Hematopoietic multipotent progenitor cell treated with erythropoietin and hydrocortisone succinate and interleukin-3 and kit ligand, for 17 days (in vitro differentiated cells): ENCODE measurements around the gene DCAF17.
A peak's percentile ranks its signal among the peaks of the same experiment; 100 is the strongest.

ENCODE experiments used
- DNase-seq: peaks from one replicate; pipeline ENCODE4 v3.0.0-alpha.2; 2015; ENCODE audit warnings: low spot score

DCAF17 gene

DNA sequence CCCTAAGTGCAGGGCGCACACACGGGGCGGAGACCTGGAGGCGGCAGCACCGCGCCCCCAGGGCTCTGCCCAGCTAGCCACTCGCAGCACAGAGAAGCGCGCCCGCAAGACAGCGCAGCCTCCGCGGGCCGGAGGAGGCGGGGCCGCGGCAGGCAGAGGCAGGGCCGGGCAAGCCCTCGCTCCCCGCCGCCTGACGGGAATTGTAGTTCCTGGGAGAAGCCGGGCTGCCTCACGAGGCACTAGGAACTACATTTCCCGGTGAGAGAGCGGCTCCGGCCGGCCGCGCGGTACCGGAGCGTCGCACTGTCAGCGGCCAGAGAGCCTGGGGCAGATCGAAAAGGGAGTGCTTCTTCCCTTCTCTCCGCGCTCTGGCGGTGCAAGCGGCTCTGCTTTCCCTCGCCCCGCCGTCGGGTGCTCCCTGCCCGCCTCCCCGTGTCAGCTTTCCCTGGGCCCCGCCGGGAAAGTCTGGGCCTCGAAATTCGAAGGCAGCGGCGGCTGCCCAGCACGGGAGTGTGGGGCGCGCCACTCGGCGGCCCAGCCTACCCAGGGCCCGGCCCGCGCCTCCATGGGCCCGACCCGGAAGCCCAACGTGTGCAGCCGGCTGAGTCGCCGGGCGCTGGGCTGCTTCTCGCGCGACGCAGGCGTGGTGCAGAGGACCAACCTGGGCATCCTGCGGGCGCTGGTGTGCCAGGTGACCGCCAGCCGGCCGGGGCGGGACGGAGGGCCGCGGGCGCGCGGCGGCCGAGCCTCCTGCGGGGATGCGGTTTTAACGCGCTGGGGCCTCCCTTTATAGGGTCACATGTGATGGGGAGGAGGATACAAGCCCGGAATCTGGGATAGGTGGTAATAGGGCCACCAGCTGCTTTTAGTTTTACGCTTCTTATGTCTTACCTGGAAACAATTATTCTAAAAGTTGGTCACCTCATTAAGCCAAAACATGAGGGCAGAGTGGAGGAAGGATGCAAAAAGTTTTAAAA is at the start of gene DCAF17:
DCAF17 (plus strand) TSS at position 214 of the 977 bp plus-strand sequence; CDS start at position 566, 352 bp downstream.
- peak; percentile 90 for DNase-seq

DNA sequence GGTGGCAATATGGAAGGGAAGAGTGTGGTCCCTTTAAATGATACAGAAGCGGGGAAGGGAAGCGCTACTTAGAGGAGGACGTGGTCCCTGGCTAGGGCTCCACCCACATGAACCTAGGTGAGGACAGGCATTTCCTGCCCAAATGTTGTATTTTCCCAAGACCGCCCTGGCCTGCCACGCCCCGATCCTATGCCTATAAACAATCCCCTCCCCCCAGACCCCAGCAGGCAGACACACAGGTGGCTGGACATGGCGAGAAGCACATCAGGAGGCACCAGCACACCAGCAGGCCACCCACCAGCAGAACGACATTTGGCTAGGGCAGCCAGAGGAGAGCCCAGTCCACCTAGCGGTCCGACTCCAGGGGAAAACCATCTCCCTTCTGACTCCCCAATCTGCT is 47.4 kb upstream of the DCAF17 start:
- no peak for DNase-seq

GRCh38 chr2:171387052-171387451 is 47.0 kb upstream of the DCAF17 start:
- DNase-seq = no peak

DNA sequence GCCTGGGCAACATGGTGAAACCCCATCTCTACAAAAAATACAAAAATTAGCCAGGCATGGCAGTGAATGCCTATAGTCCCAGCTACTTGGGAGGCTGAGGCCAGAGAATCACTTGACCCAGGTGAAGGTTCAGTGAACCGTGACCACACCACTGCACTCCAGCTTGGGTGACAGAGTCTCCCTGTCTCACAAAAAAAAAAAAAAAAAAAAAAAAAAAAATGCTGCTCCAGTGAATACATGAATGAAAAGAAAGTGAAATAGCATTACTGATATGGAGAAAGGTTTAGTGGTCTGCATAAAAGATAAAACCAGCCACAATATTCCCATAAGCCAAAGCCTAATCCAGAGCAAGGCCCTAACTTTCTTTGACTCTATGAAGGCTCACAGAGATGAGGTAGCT is 44.7 kb upstream of the DCAF17 start:
- DNase-seq = no peak

GRCh38 chr2:171389780-171390179 is 44.2 kb upstream of the DCAF17 start:
- no peak for DNase-seq

GRCh38 chr2:171390941-171391516 is 43.0 kb upstream of the DCAF17 start:
- DNase-seq = no peak

GRCh38 chr2:171391532-171391931 is 42.5 kb upstream of the DCAF17 start:
- DNase-seq = no peak

DNA sequence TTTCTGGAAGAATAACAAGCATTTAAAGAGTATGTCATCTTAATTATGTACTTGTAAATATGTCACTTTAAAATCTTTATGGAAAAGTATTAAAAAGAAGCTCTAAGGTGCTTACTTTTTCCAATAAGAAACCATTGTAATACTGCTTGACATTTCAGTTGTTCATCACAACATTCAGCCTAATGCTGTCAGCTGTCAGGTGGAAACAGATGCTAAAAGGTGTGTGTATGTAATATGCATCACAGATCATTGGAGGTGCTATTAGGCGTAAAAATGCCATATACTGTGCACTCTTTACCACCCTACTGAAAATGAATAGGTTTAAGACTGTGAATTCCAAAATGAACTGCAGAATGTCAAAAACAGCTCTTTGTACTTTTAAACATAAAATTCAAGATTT is 40.5 kb upstream of the DCAF17 start:
- DNase-seq = no peak

- no peak for DNase-seq
Observed at GRCh38 chr2:171394164-171394740, 39.8 kb upstream of the DCAF17 start.

DNA sequence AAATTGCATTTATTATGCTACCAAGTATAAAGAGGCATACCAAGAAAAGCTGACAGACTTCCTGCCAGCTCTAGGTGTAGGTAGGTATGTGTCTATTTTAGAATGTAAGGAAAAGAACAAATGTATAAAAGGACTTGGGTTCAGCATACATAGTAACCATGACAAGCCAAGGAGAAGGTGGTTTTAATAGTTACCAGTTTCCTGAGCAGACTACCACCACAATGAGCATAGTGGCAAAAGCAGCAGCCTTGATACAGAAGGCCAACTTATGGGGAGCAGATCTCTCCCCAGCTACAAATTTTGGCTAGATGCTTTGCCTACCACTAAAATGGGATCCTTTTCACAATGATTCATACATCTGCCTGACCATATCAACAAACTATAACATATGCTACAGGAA is 34.7 kb upstream of the DCAF17 start:
- no peak for DNase-seq

DNA sequence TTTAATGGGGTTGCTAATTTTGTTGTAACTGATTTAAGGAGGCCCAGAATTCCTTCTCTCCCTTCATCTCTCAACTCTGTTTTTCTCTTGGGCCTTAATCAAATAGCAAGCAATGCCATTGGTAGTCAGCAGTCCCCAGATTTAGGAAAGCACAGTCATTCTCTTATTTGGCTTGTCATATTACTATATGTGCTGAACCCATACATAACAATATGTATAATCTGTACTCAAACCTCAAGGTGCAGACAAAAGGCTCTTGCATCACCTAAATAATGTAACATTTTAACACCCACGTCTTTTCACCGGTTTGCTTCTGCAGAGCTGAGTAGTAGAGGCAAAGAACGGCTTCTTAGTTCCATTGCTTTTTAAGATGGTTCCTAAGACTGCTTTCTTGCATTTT is 33.6 kb upstream of the DCAF17 start:
- no peak for DNase-seq

DNA sequence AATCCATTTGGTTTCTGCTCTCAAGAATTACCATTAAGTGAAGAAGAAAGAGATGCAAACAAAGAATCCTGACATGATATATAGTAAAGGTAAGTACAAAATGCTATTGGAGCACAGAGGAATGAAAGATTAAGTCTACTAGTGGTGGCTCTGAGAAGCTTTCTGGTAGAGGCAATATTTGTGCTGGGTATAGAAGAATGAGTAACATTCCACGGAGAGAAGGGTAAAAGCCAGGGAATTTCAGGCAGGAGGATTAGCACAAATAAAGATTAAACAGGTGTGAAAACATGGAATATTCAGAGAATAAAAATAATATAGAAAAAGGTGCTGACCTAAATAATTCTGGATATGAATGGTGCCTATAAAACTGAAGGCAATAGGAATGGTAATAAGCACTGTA is 32.1 kb upstream of the DCAF17 start:
- no peak for DNase-seq

GRCh38 chr2:171402906-171403580 is 31.0 kb upstream of the DCAF17 start:
- no peak for DNase-seq

- no peak for DNase-seq
Observed at GRCh38 chr2:171404261-171404660, 29.8 kb upstream of the DCAF17 start.

- no peak for DNase-seq
Observed at GRCh38 chr2:171404719-171405118, 29.3 kb upstream of the DCAF17 start.

DNA sequence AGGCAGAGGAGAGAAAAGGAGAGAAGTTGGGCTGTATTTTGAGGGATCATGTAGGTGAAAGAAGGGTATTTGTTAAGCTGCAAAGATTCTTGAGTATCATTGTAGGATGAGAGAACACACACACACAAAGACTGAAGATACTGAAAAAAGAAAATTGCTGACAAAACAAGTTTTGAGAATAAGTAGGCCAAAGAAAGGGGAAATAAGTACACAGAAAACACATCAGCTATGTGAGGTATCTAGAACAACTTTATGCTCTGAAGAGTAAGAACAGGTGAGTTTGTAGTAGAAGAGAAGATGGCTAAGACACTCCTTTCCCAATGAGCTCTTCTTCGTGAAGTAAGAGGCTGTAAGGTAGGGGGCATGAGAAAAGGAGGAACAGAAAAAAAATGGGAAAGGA is 28.5 kb upstream of the DCAF17 start:
- no peak for DNase-seq

- no peak for DNase-seq
Observed at GRCh38 chr2:171406044-171406443, 28.0 kb upstream of the DCAF17 start.

DNA sequence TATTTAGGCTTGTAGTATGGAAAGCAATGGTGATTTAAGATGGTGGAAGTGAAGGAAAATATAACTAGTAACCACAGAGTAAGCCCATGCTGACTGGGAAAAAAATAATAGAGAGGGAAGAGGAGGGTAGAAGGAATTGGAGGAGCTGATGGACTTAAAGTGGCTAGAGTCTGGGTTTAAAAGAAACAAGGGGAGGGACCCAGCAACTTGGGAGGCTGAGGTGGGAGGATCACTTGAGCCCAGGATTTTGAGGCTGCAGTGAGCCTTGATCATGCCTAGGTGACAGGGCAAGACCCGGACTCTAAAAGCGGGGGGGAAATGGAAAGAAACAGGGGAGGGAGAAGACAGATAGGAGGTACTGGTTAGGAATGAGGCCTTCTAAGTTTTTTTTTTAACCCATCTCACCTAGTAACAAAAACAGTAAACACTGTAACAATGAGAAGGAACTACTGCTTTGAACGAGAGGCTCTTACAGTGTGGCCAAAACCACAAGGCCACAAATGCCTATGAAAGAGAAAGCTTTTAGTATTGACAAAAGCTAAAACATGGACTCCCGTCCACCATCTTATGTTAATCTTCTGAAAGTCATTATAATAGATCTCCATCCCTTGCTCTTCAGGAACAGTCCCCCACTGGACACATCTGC is 26.9 kb upstream of the DCAF17 start:
- DNase-seq = no peak

- no peak for DNase-seq
Observed at GRCh38 chr2:171407676-171408044, 26.4 kb upstream of the DCAF17 start.

GRCh38 chr2:171409436-171409971 is 24.5 kb upstream of the DCAF17 start:
- no peak for DNase-seq

GRCh38 chr2:171410101-171410500 is 23.9 kb upstream of the DCAF17 start:
- DNase-seq = no peak

- no peak for DNase-seq
Observed at GRCh38 chr2:171410624-171411023, 23.4 kb upstream of the DCAF17 start.
